GM23248 (cell line): ENCODE results near the gene ZMYND19.

ENCODE experiments used
- EZH2 ChIP-seq: fragments of 200-600 bp; sonication (generic); IDR thresholded peaks from 2 replicates; pipeline ENCODE4 v1.6.1; 2018; ENCODE audit warnings: antibody characterized with exemption, mild to moderate bottlenecking; ENCODE audit not compliant: insufficient read depth, poor library complexity, severe bottlenecking
- EZH2phosphoT487 ChIP-seq: fragments of 200-600 bp; sonication (generic); IDR thresholded peaks from 2 replicates; pipeline ENCODE4 v1.6.1; 2018; ENCODE audit warnings: antibody characterized with exemption, moderate library complexity, mild to moderate bottlenecking, low read depth; ENCODE audit not compliant: insufficient read depth

DNA sequence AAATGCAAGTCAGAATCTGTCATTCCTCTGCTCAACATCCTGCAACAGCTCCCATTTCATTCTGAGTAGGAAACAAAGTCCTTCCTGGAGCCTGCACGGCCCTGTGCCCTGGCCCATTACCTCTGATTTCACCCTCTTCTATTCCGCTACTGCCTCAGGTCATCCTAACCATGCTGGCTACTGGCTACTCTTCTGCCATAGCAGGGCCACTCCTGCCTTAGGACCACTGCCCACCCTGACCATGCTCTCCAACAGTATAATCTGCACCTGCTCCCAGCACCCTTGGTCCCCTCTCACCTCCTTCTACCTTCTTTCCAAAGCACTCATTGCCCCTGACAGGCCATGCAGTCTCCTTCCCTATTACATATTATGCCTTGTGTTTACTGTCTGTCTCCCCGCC is 19.7 kb downstream of the ZMYND19 start:
- TF ChIP-seq EZH2phosphoT487 (no peak), EZH2 (no peak)
